ENCODE measurements around the gene PRKRA. TPM values are rescaled to one million over a fixed set of nuclear protein-coding genes. Genes with fewer than 3 reads are reported as not detected.

Gene PRKRA
- total and polyA plus RNA-seq, 2 of the 13 experiments (the other 11 are each of a cell fraction or from before 2014, with no cell fraction given): 53.1 to 74.7 TPM

DNA sequence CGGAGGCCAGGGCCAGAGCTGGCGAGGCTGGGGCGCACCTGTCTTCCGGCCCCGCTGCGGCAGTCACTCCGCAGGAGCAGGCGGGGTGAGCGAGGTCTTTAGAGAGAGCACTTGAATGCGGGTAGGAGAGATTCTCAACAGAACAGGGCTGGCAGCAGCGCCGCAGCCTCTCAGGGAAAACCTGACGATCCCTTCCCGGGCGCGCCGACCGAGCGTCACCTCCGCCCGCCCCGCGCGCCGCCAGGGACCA lies 526 bp downstream of the PRKRA start (continued):
- TF ChIP-seq, protein P1, sequence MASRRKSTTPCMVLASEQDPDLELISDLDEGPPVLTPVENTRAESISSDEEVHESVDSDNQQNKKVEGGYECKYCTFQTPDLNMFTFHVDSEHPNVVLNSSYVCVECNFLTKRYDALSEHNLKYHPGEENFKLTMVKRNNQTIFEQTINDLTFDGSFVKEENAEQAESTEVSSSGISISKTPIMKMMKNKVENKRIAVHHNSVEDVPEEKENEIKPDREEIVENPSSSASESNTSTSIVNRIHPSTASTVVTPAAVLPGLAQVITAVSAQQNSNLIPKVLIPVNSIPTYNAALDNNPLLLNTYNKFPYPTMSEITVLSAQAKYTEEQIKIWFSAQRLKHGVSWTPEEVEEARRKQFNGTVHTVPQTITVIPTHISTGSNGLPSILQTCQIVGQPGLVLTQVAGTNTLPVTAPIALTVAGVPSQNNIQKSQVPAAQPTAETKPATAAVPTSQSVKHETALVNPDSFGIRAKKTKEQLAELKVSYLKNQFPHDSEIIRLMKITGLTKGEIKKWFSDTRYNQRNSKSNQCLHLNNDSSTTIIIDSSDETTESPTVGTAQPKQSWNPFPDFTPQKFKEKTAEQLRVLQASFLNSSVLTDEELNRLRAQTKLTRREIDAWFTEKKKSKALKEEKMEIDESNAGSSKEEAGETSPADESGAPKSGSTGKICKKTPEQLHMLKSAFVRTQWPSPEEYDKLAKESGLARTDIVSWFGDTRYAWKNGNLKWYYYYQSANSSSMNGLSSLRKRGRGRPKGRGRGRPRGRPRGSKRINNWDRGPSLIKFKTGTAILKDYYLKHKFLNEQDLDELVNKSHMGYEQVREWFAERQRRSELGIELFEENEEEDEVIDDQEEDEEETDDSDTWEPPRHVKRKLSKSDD (CRISPR knock-in tag; IDR thresholded peaks at IDR 0.05; ENCODE audit: low read depth): no peak
- no peak for TF ChIP-seq SP4 (CRISPR knock-in tag; IDR thresholded peaks at IDR 0.05)
- TF ChIP-seq, protein P2, sequence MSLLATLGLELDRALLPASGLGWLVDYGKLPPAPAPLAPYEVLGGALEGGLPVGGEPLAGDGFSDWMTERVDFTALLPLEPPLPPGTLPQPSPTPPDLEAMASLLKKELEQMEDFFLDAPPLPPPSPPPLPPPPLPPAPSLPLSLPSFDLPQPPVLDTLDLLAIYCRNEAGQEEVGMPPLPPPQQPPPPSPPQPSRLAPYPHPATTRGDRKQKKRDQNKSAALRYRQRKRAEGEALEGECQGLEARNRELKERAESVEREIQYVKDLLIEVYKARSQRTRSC (CRISPR knock-in tag; IDR thresholded peaks at IDR 0.05; ENCODE audit: low read depth): no peak
- TF ChIP-seq, protein P3, sequence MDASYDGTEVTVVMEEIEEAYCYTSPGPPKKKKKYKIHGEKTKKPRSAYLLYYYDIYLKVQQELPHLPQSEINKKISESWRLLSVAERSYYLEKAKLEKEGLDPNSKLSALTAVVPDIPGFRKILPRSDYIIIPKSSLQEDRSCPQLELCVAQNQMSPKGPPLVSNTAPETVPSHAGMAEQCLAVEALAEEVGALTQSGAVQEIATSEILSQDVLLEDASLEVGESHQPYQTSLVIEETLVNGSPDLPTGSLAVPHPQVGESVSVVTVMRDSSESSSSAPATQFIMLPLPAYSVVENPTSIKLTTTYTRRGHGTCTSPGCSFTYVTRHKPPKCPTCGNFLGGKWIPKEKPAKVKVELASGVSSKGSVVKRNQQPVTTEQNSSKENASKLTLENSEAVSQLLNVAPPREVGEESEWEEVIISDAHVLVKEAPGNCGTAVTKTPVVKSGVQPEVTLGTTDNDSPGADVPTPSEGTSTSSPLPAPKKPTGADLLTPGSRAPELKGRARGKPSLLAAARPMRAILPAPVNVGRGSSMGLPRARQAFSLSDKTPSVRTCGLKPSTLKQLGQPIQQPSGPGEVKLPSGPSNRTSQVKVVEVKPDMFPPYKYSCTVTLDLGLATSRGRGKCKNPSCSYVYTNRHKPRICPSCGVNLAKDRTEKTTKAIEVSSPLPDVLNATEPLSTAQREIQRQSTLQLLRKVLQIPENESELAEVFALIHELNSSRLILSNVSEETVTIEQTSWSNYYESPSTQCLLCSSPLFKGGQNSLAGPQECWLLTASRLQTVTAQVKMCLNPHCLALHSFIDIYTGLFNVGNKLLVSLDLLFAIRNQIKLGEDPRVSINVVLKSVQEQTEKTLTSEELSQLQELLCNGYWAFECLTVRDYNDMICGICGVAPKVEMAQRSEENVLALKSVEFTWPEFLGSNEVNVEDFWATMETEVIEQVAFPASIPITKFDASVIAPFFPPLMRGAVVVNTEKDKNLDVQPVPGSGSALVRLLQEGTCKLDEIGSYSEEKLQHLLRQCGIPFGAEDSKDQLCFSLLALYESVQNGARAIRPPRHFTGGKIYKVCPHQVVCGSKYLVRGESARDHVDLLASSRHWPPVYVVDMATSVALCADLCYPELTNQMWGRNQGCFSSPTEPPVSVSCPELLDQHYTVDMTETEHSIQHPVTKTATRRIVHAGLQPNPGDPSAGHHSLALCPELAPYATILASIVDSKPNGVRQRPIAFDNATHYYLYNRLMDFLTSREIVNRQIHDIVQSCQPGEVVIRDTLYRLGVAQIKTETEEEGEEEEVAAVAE (CRISPR knock-in tag; IDR thresholded peaks at IDR 0.05; ENCODE audit: borderline replicate concordance): 0 out of 2 replicates have a peak, but pooled peaks have one; percentile 9
- TF ChIP-seq KLF6 (CRISPR knock-in tag; IDR thresholded peaks at IDR 0.05): no peak
- no peak for TF ChIP-seq NFE2L2 (IDR thresholded peaks at IDR 0.05; ENCODE audit: low read length)
- no peak; the same call in 1 of the 2 replicates for TF ChIP-seq CCDC6 (CRISPR knock-in tag; IDR thresholded peaks at IDR 0.05)
- TF ChIP-seq, protein P4, sequence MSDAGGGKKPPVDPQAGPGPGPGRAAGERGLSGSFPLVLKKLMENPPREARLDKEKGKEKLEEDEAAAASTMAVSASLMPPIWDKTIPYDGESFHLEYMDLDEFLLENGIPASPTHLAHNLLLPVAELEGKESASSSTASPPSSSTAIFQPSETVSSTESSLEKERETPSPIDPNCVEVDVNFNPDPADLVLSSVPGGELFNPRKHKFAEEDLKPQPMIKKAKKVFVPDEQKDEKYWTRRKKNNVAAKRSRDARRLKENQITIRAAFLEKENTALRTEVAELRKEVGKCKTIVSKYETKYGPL (CRISPR knock-in tag; IDR thresholded peaks at IDR 0.05): no peak
- TF ChIP-seq, protein P5, sequence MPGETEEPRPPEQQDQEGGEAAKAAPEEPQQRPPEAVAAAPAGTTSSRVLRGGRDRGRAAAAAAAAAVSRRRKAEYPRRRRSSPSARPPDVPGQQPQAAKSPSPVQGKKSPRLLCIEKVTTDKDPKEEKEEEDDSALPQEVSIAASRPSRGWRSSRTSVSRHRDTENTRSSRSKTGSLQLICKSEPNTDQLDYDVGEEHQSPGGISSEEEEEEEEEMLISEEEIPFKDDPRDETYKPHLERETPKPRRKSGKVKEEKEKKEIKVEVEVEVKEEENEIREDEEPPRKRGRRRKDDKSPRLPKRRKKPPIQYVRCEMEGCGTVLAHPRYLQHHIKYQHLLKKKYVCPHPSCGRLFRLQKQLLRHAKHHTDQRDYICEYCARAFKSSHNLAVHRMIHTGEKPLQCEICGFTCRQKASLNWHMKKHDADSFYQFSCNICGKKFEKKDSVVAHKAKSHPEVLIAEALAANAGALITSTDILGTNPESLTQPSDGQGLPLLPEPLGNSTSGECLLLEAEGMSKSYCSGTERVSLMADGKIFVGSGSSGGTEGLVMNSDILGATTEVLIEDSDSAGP (CRISPR knock-in tag; IDR thresholded peaks at IDR 0.05; ENCODE audit: borderline replicate concordance): no peak
- no peak for TF ChIP-seq ARNTL (CRISPR knock-in tag; IDR thresholded peaks at IDR 0.05)
- TF ChIP-seq, protein P6, sequence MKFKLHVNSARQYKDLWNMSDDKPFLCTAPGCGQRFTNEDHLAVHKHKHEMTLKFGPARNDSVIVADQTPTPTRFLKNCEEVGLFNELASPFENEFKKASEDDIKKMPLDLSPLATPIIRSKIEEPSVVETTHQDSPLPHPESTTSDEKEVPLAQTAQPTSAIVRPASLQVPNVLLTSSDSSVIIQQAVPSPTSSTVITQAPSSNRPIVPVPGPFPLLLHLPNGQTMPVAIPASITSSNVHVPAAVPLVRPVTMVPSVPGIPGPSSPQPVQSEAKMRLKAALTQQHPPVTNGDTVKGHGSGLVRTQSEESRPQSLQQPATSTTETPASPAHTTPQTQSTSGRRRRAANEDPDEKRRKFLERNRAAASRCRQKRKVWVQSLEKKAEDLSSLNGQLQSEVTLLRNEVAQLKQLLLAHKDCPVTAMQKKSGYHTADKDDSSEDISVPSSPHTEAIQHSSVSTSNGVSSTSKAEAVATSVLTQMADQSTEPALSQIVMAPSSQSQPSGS (CRISPR knock-in tag; IDR thresholded peaks at IDR 0.05): no peak
- TF ChIP-seq EZH2 (conservative IDR thresholded peaks at IDR 0.05; ENCODE audit: low read depth, low read length): no peak
- TF ChIP-seq HDAC6 (IDR thresholded peaks at IDR 0.05; ENCODE audit: low read depth, low read length): no peak
- TF ChIP-seq DPF2 (CRISPR knock-in tag; IDR thresholded peaks at IDR 0.05; ENCODE audit: borderline replicate concordance, low read depth): no peak
- TF ChIP-seq ZNF264 (CRISPR knock-in tag; IDR thresholded peaks at IDR 0.05): no peak
- TF ChIP-seq FOXJ3 (CRISPR knock-in tag; IDR thresholded peaks at IDR 0.05; ENCODE audit: borderline replicate concordance): no peak
- no peak for TF ChIP-seq ZSCAN20 (CRISPR knock-in tag; IDR thresholded peaks at IDR 0.05; ENCODE audit: borderline replicate concordance)
- no peak for TF ChIP-seq MBNL3 (CRISPR knock-in tag; conservative IDR thresholded peaks at IDR 0.05)
- TF ChIP-seq SP5 (CRISPR knock-in tag; IDR thresholded peaks at IDR 0.05; ENCODE audit: borderline replicate concordance, low read depth): no peak
- no peak; the same call in 1 of the 2 replicates for TF ChIP-seq MXD4 (CRISPR knock-in tag; IDR thresholded peaks at IDR 0.05)
